NCI-H748 (cell line): ENCODE results near the gene ZNF444.
"Not testable (repeated sequence)": the region's sequence is repeated elsewhere in the genome, so short reads cannot be mapped to it uniquely, and the experiment has no call there.

ENCODE experiments used
- DNase-seq: peaks from one replicate; lab custom pipeline; 2025; ENCODE audit not compliant: unreplicated experiment; lab: John Stamatoyannopoulos, UW

Gene ZNF444

DNA sequence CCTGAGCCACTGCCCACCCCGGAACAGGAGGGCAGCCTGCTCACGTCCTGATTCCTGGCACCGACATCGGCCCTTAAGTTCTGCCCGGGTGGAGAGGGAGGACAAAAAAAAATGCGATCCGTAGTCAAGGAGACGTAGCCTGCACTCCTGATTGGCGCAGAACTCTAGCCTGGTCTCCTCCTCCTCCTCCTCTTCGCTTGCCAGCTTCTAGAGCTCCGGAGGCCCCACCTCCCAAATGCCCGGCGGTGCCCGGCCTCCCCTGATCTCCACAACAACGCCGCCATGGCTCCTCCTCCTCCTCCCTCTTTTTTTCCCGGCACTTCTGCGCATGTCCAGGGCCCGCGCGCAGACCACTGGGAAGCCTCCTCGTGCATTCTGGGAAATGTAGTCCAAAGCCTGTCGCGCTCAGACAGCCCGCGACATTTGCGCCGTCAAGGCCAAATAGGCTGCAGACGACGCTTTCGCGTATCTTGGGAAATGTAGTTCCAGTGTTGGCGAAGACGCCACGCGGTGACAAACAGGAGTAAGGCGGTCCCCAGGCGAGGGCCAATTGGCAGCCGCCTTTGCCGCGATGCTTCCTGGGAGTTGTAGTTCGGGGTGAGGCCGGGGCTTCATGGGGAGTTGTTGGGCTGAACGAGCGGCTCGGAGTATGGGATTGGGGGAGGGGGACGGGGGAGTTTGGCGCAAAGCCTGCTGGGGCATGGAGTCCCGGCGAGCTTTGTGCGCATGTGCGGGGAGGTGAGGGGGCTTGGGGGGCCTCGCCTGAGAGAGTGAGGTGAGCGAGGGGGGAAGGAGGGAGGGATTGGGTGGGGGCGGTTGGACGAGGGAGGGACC, at the start of gene ZNF444:
TSS of gene ZNF444 (plus strand) at position 705 of the 834 bp plus-strand sequence. CDS start 5,625 bp downstream, outside the sequence.
- DNase-seq: peak; percentile 100

DNA sequence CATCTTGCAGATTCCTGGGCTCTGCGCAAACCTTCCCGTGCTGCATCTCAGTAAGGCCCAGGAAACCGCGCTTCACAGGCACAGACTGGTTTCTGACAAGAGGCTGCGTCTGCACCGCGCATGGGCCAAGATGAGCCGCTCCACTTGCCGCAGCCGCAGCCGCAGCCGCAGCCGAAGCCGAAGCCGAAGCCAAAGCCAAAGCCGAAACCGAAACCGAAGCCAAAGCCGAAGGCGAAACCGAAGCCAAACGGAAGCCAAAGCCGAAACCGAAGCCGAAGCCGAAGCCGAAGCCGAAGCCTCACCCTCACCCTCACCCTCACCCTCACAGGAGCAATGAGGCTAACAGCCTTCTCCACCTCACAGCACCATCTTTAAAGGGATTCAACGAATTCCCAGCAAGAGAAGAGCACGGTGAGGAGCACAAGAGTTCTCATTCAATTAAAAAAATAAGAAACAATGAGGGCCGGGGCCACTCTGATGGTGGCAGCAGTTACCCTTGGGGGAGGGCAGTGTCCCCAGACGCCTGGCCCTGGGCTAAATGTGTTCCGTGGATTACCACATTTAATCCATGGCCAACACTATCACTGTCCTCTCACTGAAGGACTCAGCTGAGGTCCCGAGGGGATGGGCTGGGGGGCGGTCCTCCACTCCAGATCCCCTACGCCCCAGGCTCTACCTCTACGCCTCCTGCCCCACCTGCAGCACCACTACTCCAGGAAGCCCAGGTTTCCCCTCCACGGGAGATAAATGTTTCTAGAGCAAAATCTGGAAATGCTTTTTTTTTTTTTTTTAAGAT, 49.1 kb upstream of the ZNF444 start:
- no peak for DNase-seq

DNA sequence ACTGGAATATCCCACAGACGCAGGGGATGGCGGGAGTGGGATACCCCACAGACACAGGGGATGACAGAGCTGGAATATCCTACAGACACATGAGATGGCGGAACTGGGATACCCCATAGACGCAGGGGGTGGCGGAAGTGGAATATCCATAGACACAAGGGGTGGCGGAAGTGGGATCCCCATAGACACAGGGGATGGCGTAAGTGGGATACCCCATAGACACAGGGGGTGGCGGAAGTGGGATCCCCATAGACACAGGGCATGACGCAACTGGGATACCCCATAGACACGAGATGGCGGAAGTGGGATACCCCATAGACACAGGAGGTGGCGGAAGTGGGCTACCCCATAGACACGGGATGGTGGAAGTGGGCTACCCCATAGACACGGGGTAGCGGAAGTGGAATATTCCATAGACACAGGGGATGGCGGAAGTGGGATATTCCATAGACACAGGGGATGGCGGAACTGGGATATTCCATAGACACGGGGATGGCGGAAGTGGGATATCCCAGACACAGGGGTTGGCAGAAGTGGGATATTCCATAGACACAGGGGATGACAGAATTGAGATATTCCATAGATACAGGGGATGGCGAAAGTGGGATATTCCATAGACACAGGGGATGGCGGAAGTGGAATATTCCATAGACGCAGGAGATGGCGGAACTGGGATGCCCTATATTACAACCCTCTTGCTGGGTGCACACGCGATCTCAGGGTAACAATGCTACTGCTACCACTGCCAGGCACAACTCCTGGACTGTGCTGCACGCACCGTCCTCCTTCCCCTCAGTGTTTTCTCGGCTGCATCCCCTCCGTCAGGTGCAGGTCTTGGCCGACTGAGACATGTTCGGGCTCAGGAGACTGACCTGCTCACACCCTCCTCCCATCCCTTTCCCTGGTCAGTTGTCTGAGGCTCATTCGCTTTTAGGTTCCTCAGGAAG, 48.1 kb upstream of the ZNF444 start:
- DNase-seq: no peak

DNA sequence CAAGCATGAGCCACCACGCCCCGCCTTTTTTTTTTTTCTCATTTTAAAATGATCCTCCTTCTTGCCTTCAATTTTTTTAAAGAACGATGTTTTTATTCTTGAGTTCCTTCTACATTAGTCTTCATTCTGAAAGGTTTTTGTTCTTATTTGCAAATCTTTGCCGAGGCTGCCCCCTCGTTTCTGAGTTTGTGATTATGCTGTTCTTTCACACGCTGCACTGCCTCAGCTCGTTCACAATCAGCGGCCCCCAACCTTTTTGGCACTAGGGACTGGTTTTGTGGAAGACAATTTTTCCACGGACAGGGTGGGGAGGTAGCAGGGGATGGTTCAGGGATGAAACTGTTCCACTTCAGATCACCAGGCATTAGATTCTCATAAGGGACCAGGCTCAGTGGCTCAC, 46.6 kb upstream of the ZNF444 start:
- DNase-seq: no peak

DNA sequence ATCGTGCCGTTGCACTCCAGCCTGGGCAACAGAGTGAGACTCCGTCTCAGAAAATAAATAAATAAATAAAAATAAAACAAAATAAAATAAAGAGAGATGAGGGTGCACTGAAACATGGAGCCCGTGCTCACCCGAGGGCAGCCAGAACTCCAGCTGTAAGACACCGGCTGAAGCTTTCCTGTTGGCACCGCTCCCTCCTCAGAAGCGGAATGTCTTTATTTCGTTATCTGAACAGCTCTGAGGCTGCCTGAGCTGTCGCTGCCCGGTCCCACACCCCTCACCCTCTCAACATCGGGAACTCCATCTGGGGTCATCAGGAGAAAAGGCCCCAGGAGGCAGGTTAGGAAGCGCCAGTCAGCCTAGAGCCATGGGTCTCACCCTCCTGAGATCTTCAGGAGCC, 44.4 kb upstream of the ZNF444 start:
- DNase-seq: no peak

DNA sequence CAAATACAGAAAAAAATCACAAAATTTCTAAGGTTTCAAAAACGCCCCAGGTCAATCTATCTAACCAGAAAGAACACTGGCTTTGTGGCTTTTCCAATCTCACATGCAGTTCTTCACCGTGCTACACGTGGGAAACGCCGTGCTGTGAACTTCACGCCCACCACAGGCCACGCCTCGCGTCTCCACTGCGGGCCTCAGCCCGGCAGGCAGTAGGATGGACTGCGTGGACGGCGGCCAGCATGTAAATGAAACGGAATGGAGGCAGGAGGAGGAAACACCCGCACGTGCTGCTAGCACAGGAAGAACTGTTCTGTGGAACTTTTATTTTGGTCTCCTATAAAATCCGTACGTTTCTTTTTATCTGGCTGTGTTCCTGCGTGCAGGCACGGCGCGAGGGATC, 43.8 kb upstream of the ZNF444 start:
- no peak for DNase-seq

DNA sequence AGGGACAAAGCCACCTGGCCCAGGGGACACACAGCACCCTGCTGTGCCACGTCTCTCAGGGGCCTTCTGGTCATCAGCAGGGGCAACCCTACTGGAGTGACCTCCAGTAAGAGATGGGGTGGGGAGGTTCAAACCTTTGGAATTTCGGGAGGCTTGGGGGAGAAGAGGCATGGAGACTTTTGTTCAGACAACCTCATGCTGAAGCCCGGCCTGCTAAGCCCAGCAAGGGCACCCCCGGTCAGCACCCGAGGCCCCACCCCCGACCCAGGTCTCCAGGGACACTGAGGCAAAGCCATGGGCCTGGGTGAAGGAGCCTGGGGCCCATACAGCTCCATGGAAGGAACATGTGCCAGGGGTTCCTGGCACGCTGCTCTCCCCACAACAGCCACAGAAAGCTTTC, 43.3 kb upstream of the ZNF444 start:
- DNase-seq: no peak

DNA sequence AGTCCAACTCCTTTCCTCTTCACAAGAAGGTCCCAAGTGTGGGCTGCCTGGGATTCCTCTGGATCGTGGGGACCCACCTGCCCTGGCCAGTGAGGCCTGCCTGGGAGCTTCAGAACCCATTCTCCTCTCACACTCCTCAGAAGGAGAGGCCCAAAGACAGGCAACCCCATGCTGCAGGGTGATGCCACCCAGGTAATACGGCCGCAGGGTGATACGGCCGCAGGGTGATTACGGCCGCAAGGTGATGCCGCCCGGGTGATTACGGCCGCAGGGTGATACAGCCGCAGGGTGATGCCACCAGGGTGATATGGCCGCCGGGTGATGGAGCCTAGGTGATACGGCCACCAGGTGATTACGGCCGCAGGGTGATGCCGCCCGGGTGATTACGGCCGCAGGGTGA, 42.9 kb upstream of the ZNF444 start:
- not testable (repeated sequence) for DNase-seq

DNA sequence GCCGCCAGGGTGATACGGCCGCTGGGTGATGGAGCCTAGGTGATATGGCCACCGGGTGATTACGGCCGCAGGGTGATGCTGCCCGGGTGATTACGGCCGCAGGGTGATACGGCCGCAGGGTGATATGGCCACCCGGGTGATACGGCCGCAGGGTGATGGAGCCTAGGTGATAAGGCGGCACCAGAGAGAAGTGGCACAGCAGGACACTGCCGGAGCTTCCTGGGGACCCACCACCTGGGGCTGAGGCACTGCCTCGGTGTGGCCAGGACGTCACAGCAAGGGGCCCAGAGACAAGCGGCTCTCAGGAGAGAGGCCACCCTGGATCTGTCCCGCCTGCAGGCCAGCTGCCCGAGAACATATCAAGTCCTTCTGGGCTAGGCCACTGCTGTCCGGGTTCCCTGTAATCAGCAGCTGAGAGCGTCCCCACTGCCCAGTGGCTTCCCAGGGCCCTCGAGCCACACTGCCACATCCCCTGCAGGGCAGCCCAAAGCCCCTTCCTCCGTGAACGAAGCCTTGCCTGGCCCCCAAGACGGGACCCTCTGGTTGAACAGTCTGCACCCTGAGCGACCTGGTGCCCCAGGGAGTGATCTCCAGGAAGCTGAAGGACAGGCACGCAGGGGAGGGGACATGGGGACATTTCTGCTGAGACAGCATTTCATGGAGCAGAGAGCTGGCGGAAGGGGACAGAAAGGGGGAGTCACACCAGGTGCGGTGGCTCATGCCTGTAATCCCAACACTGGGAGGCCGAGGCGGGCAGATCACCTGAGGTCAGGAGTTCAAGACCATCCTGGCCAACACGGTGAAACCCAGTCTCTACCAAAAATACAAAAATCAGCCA, 42.1 kb upstream of the ZNF444 start:
- no peak for DNase-seq

DNA sequence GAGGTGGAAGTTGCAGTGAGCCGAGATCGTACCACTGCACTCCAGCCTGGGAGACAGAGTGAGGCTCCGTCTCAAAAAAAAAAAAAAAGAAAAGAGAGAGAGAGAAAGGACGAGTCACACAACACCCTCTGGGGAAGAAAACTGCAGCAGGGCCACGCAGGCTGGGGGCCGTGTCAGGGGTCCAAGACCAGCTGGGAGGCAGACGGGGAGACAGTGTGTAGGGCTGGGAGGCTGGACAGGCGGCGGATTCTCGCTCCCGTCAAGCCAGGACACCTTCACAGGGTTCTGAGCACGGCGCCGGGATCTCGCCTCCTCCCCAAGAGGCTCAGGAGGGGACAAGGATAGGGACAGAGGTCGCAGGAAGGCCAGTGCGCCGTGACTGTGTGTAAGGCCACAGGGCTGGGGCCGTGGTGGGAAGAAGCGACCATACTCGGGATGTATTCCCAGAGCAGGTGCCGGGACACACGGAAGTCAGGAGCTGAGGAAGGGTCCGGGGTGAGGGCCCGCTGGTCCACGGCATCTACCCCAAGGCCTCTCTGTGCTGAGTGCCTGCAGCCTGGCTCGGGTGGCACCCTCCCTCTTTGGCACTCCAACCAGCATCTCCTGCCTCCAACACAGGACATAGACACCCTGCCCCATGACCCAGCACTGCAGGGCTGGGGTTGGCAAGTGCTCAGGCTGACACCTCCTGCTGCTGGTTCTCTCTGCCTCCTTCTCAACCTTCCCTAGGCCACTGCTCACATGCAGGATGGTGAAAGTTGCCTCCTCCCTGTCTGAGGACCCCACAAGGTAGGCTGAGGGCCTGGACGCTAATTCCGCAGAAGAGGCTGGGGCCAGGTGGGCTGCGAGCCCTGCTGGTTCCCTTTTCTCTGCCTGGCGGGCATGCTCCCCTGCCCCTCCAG, 41.2 kb upstream of the ZNF444 start:
- DNase-seq: no peak

DNA sequence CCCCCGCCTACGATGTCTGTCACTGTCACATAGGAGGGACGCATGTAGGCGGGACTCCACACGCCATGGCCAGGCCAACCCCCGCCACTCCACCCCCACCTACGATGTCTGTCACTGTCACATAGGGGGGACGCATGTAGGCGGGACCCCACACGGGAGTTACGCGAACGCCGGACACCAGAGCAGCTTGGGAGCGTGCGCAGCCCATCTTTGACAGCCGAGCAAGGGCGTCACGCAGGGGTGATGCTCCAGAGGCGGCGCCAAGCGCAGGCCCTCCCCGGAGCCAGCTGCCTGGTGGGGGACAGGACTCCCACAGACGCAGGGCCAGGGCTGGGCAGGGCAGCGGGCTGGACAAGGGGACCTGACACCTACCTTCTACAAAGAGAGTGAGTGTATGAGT, 40.0 kb upstream of the ZNF444 start:
- no peak for DNase-seq

DNA sequence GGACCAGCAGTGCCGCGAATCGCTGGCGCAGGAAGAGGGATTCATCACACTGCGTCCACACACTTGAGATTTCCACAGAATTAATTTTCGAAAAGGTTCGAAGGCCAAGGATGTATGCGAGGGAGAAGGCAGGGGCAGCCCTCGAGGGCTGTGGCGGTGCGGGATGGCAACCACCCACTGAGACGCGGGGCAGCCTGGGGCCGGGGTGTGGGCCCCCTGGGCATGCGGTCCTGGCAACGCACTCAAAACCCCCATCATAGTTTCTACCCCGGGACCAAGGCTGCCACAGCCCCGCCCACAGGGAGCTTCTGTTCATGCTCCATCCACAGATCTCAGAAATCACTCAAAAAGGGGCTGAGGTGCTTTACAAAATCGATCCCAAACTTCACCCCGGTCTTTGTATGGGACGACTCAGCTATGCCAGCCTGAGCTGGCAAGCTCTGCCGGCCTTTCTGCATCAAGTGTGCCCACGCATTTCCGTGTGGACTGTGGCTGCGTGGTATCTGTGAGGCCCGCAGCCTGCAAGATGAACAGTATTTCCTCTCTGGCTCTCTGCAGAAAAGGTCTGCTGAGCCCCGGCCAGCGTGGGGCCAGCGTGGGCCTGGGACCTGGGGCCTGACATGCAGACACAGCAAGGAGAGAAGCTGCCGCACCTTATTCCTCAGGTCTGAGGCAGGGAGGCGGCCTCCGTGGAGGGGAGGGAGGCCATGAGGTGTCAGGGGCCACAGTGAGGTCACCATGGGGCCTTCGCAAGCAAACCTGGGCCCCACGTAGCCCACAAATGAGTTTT, 39.1 kb upstream of the ZNF444 start:
- DNase-seq: no peak

DNA sequence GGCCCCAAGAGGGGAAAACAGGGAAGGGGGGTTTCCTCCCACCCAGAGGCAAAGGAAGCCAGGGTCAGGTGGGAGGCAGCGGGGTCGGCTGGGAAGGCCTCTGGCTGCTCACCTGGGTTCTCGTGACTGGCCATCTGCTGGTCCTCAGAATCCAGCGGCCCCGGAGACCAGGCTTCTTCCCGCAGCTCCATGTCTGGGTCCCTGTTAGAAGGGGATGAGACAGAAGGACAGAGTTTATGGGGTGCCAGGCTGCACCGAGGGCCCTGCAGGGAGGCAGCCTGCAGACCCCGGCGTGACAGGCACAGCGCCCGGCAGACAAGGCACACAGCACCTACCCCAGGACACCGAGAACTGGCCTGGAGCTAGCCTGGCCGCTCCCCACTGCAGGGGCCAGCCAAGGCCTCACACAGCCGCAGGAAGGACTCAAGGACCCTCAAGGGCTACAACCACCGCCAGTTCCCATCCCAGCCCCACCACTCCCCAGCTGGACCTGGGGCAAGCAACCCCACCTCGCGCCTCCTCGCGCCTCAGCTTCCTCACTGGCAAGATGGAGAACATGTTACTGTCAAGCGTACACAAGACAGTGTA, 38.0 kb upstream of the ZNF444 start:
- DNase-seq: no peak

DNA sequence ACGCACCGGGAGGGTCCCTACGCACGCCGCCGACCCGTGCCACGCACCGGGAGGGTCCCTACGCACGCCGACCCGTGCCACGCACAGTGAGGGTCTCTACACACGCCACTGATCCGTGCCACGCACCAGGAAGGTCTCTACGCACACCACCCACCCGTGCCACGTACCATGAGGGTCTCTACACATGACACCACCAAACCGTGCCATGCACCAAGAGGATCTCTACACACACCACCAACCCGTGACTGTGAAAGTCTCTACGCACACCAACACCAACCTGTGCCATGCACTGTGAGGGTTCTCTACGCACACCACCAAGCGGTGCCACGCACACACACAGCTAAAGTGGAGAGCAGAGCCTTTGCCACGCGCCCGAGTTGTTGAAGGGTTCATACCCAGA, 36.7 kb upstream of the ZNF444 start:
- DNase-seq: no peak

DNA sequence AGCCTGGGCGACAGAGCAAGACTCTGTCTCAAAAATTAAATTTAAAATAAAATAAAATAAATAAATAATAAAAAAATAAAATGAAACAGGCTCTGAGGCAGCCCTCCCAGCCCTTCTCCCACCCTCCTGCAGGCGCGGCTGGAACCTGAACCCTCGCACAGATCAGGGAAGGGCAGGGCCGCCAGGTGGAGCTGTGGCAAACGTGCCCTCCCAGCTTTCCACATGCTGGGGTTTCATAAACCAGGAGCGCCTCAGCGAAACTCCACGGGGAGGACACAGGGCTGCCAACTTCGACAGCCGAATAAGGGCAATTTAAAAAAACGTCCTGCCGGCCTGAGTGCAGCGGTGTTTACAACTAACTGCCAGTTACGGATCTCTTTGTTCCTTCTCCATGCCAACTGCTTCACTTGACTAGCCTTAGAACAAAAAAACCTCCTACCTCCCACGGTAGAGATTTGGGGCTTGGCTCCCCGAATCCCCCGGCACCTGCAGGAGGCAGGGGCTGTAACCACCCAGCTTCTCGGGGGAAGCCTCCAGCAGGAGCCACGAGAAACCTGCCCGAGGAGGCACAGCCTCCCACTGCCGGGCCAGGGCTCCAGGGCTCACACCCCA, 35.9 kb upstream of the ZNF444 start:
- peak; percentile 83 for DNase-seq

DNA sequence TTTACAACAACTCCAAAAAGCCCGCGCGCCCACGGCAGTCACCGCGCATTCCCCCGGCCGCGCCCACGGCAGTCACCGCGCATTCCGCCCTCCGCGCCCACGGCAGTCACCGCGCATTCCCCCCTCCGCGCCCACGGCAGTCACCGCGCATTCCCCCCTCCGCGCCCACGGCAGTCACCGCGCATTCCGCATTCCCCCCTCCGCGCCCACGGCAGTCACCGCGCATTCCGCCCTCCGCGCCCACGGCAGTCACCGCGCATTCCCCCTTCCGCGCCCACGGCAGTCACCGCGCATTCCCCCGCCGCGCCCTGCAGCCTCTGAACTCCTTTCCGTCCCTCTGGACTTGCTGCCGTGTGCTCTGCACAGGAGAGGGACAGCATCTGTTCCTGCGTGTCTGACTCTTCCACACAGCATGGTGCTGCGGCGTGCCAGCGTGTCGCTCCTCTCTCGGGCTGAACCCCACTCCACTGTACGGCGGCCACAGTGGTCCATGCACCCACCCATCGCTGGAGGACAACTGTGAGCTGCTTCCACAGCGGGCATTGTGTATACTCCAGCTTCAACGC, 35.2 kb upstream of the ZNF444 start:
- DNase-seq: not testable (repeated sequence)

DNA sequence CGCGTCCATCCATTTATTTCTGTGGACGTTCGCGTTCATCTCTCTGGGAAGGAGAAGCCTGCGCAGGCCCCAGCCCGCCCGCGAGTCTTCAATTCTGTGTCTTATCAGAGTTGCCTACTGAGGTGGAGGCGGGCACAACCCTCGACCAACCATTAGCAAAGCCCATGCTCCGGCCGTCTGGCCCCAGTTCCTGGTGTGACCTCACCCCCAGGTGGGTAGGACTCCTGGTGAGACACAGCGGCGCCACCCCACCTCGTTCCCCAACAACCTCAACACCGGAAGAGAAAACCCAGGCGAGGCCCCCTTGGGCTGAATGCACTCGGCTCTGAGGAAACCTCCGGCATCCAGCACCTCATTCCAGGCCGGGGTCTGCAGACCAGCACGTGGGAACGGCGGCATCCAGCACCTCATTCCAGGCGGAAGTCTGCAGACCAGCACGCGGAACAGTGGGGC, 34.7 kb upstream of the ZNF444 start:
- DNase-seq: no peak
